ENCODE data around the gene CUL1.

CUL1 gene

GRCh38 chr7:148676291-148676690 lies 22.4 kb upstream of the CUL1 start:
- H3K4me3 ChIP-seq (ENCODE audit: control insufficient read depth, low read depth, low read length): no peak overlapping the region
- no peak for TF ChIP-seq CTCF (IDR thresholded peaks at IDR 0.05; ENCODE audit: control insufficient read depth, insufficient read depth, low read depth, low read length, missing control alignments)
- no peak for DNase-seq (ENCODE audit: low read depth)

GRCh38 chr7:148681821-148682220 lies 16.9 kb upstream of the CUL1 start:
- H3K4me3 ChIP-seq (ENCODE audit: control insufficient read depth, low read depth, low read length): no peak overlapping the region
- DNase-seq (ENCODE audit: low read depth): no peak
- no peak for TF ChIP-seq CTCF (IDR thresholded peaks at IDR 0.05; ENCODE audit: control insufficient read depth, insufficient read depth, low read depth, low read length, missing control alignments)

GRCh38 chr7:148684289-148684830 lies 14.3 kb upstream of the CUL1 start:
- TF ChIP-seq CTCF (IDR thresholded peaks at IDR 0.05; ENCODE audit: control insufficient read depth, insufficient read depth, low read depth, low read length, missing control alignments): no peak
- no peak for DNase-seq (ENCODE audit: low read depth)
- H3K4me3 ChIP-seq (ENCODE audit: control insufficient read depth, low read depth, low read length): no peak overlapping the region

- no peak overlapping the region for H3K4me3 ChIP-seq (ENCODE audit: control insufficient read depth, low read depth, low read length)
- no peak for TF ChIP-seq CTCF (IDR thresholded peaks at IDR 0.05; ENCODE audit: control insufficient read depth, insufficient read depth, low read depth, low read length, missing control alignments)
- no peak for DNase-seq (ENCODE audit: low read depth)
Measured at GRCh38 chr7:148686312-148686937, 12.3 kb upstream of the CUL1 start.

- TF ChIP-seq CTCF (IDR thresholded peaks at IDR 0.05; ENCODE audit: control insufficient read depth, insufficient read depth, low read depth, low read length, missing control alignments): no peak
- H3K4me3 ChIP-seq (ENCODE audit: control insufficient read depth, low read depth, low read length): no peak overlapping the region
- DNase-seq (ENCODE audit: low read depth): no peak
Measured at GRCh38 chr7:148687555-148687954, 11.1 kb upstream of the CUL1 start.

- no peak for DNase-seq (ENCODE audit: low read depth)
- TF ChIP-seq CTCF (IDR thresholded peaks at IDR 0.05; ENCODE audit: control insufficient read depth, insufficient read depth, low read depth, low read length, missing control alignments): no peak
Measured at GRCh38 chr7:148688526-148688925, 10.2 kb upstream of the CUL1 start.

More at GRCh38 chr7:148688526-148688925, 10.2 kb upstream of the CUL1 start:
- H3K4me3 ChIP-seq (ENCODE audit: control insufficient read depth, low read depth, low read length): no peak overlapping the region

Data from AG09309 (cell line).